ENCODE measurements around the gene RIC1.

RIC1 gene

DNA sequence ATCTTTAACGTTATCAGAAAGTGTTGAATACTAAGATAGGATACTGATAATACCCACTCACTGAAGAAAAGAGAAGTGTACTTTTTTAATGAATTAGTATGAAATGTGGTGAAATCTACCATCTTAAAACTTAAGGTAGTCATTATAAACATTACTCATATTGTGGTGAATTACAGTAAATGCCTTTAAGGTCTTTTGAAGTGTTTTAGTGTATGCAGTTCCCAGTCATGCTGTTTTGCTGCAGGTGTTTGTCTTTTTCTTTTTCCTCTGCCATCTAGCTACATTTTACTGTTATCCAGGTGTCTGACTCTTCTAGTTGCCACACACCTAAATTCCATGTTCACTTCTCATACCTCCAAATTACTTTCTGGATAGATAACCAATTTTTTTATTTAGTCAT, 131.4 kb downstream of the RIC1 start:
- Histone ChIP-seq H3F3A (ENCODE audit: insufficient read depth, low read length) (peaks cover 3% of the 10 kb centered on the region; the same call in 1 of the 2 replicates), H4K20me1 (ENCODE audit: insufficient read depth, low read length) (no peaks in the 10 kb centered on the region), H3K4me1 (ENCODE audit: insufficient read depth, low read length, severe bottlenecking) (peaks cover 22% of the 10 kb centered on the region), H3K9me3 (ENCODE audit: low read length) (no peaks in the 10 kb centered on the region), H3K4me2 (ENCODE audit: low read length) (no peak overlapping the region), H3K9ac (ENCODE audit: low read length) (no peak overlapping the region), H3K9me2 (ENCODE audit: low read depth, low read length) (no peaks in the 10 kb centered on the region), H2AFZ (ENCODE audit: low read length) (no peak overlapping the region), H3K27ac (ENCODE audit: low read depth, low read length, poor library complexity, severe bottlenecking) (peak overlapping the region; percentile 4), H3K79me2 (ENCODE audit: insufficient read depth, low read length) (no peaks in the 10 kb centered on the region), H3K36me3 (ENCODE audit: insufficient read depth, low read length) (peaks cover 89% of the 10 kb centered on the region), H3K27me3 (ENCODE audit: insufficient read depth, low read length) (no peaks in the 10 kb centered on the region), H3K4me3 (ENCODE audit: low read depth, low read length, poor library complexity, severe bottlenecking) (no peak overlapping the region)
- no peak for TF ChIP-seq EZH2 (IDR thresholded peaks at IDR 0.05; ENCODE audit: borderline replicate concordance, low read length)
- TF ChIP-seq, protein P1, sequence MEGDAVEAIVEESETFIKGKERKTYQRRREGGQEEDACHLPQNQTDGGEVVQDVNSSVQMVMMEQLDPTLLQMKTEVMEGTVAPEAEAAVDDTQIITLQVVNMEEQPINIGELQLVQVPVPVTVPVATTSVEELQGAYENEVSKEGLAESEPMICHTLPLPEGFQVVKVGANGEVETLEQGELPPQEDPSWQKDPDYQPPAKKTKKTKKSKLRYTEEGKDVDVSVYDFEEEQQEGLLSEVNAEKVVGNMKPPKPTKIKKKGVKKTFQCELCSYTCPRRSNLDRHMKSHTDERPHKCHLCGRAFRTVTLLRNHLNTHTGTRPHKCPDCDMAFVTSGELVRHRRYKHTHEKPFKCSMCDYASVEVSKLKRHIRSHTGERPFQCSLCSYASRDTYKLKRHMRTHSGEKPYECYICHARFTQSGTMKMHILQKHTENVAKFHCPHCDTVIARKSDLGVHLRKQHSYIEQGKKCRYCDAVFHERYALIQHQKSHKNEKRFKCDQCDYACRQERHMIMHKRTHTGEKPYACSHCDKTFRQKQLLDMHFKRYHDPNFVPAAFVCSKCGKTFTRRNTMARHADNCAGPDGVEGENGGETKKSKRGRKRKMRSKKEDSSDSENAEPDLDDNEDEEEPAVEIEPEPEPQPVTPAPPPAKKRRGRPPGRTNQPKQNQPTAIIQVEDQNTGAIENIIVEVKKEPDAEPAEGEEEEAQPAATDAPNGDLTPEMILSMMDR (IDR thresholded peaks at IDR 0.05; ENCODE audit: low read length) = no peak

DNA sequence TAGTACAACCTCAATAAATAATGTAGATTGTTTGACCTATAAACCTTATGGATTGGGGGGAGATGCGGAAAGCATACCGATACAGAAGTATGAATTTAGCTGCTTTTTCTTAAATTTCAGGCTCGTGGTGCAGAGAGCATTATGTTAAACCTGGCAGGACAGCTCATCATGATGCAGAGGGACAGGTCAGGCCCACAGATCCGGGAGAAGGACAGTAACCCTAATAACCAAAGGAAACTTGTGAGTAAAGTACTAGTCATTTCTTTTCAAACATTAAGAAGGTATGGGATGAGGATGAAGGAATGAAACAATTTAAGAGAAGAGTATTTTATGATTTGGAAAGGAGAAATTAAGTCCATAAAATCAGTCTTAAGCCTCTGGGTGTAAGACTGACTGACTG, 133.5 kb downstream of the RIC1 start:
- Histone ChIP-seq H3K36me3 (ENCODE audit: insufficient read depth, low read length) (peaks cover 94% of the 10 kb centered on the region), H3K4me1 (ENCODE audit: insufficient read depth, low read length, severe bottlenecking) (peaks cover 22% of the 10 kb centered on the region), H3K4me3 (ENCODE audit: low read depth, low read length, poor library complexity, severe bottlenecking) (no peak overlapping the region), H4K20me1 (ENCODE audit: insufficient read depth, low read length) (no peaks in the 10 kb centered on the region), H2AFZ (ENCODE audit: low read length) (no peak overlapping the region), H3K9ac (ENCODE audit: low read length) (no peak overlapping the region), H3K9me2 (ENCODE audit: low read depth, low read length) (no peaks in the 10 kb centered on the region), H3K79me2 (ENCODE audit: insufficient read depth, low read length) (no peaks in the 10 kb centered on the region), H3K27me3 (ENCODE audit: insufficient read depth, low read length) (no peaks in the 10 kb centered on the region), H3K27ac (ENCODE audit: low read depth, low read length, poor library complexity, severe bottlenecking) (no peak overlapping the region), H3K4me2 (ENCODE audit: low read length) (no peak overlapping the region), H3F3A (ENCODE audit: insufficient read depth, low read length) (peaks cover 3% of the 10 kb centered on the region; the same call in 1 of the 2 replicates), H3K9me3 (ENCODE audit: low read length) (no peaks in the 10 kb centered on the region)
- TF ChIP-seq EZH2 (IDR thresholded peaks at IDR 0.05; ENCODE audit: borderline replicate concordance, low read length) = no peak
- TF ChIP-seq, protein P1 (IDR thresholded peaks at IDR 0.05; ENCODE audit: low read length) = no peak

DNA sequence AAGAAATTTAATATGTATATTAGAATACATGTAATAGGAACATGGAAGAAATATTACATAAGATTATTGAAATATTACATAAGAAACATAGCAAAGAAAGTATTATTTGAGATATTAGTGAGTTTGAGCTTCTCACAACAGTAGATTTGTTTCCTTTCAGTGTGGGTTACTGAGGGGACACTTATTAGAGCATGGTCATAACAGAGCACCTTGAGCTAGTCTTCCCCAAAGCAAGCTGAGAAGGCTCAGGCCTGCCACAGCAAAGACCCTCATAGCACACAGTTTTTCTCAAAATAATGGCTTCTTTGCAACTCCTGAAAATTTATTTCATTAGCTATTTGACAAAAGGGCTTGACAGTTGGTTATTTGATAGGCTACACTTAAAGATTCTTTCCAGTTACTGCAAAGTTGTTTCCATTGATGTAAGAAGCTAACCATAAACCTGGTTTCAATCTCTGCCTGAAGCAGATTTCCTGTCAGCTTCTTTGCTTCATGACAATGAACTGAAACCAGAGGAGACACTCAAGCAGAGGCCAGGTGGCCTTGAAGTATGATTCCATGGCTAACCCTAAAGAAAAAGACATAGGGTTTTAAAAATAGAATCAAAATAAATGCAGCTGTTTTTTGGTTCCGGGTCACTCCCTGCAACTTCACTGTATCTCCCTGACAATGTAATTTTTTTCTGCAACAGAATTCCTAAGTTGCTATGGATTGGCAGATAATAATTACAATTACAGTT, 135.4 kb downstream of the RIC1 start:
- Histone ChIP-seq H3F3A (ENCODE audit: insufficient read depth, low read length) (peaks cover 3% of the 10 kb centered on the region; the same call in 1 of the 2 replicates), H4K20me1 (ENCODE audit: insufficient read depth, low read length) (no peaks in the 10 kb centered on the region), H3K36me3 (ENCODE audit: insufficient read depth, low read length) (peaks cover 95% of the 10 kb centered on the region), H3K27me3 (ENCODE audit: insufficient read depth, low read length) (no peaks in the 10 kb centered on the region), H3K9me3 (ENCODE audit: low read length) (no peaks in the 10 kb centered on the region), H3K27ac (ENCODE audit: low read depth, low read length, poor library complexity, severe bottlenecking) (peak overlapping the region; percentile 82), H3K79me2 (ENCODE audit: insufficient read depth, low read length) (no peaks in the 10 kb centered on the region), H3K4me2 (ENCODE audit: low read length) (no peak overlapping the region), H3K4me3 (ENCODE audit: low read depth, low read length, poor library complexity, severe bottlenecking) (no peak overlapping the region), H3K9me2 (ENCODE audit: low read depth, low read length) (no peaks in the 10 kb centered on the region), H3K9ac (ENCODE audit: low read length) (peak overlapping the region; percentile 2; the same call in 1 of the 2 replicates), H2AFZ (ENCODE audit: low read length) (no peak overlapping the region), H3K4me1 (ENCODE audit: insufficient read depth, low read length, severe bottlenecking) (peaks cover 22% of the 10 kb centered on the region)
- TF ChIP-seq EZH2 (IDR thresholded peaks at IDR 0.05; ENCODE audit: borderline replicate concordance, low read length) = no peak
- TF ChIP-seq, protein P1 (IDR thresholded peaks at IDR 0.05; ENCODE audit: low read length) = no peak
